ENCODE results near the gene SALL1.

DNA sequence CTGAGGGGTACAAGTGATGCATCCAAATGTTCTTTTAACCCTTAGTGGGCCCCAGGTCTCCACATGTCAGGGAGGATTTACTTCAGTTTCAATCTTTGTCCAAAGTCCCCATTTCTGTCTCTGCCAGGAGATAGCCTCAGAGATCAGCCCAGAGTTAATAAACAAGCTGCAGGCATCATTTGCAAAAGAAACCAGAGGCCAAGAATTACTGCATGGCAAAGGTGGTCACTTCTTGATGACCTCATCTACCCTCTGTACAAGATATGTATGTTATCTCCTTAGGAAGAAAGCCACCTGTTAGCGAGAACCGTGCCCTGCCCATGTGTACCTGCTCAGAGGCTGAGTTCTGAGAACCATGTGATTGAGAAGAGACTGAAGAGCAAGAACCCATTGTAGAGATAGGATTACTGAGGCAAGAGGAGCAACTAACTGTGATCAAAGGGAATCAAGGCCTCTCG lies 40.3 kb downstream of the SALL1 start:
- TF ChIP-seq SPI1 (IDR thresholded peaks at IDR 0.05; ENCODE audit: low read depth, low read length) (no peak), POLR2AphosphoS5 (IDR thresholded peaks at IDR 0.05; ENCODE audit: low read depth, low read length) (no peak)
